GM12892 (cell line): ENCODE data around the gene ACER3.

Experiments
- POLR2A ChIP-seq: IDR thresholded peaks from 2 replicates; pipeline ENCODE4 v1.6.1; 2011; ENCODE audit warnings: low read depth, low read length, control low read depth
- TAF1 ChIP-seq: IDR thresholded peaks from 2 replicates; pipeline ENCODE4 v1.6.1; 2011; ENCODE audit warnings: low read depth, mild to moderate bottlenecking, control low read depth, low read length, borderline replicate concordance

DNA sequence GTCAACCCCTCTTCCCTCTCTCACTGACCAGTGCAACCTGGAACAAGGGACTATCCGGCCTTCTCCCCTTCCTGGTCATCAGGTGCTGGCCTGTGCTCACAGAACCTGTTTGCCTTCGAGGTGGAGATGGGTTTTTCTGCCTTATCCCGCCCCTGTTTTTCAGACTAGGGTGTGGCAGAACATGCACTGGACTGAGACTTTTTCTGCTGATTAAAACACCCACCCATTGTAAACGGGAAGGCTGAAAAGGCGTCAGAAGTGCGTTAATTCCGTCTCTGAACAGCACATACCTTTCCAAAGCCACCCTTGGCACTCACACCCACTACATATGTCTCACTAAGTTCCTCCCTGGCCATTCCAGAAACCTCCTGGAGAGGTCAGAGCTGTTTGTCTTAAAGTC is 169.1 kb downstream of the ACER3 start:
- TF ChIP-seq POLR2A (no peak), TAF1 (no peak)
